DOHH2 (cell line): Measurements from ENCODE around the gene INTS7.

Experiments
- H3F3A ChIP-seq: fragments of 200-600 bp; sonication (generic), shearing (Covaris generic); 2 replicates; pipeline ENCODE4 v1.6.0; 2016; ENCODE audit warnings: antibody characterized with exemption, mild to moderate bottlenecking; ENCODE audit not compliant: control insufficient read depth, insufficient read depth
- H3K27ac ChIP-seq: fragments of 200-600 bp; sonication (generic); 2 replicates; pipeline ENCODE4 v1.5.1; 2014; ENCODE audit warnings: low read depth, mild to moderate bottlenecking, low read length, moderate library complexity
- H3K27me3 ChIP-seq: fragments of 200-600 bp; sonication (generic); 2 replicates; pipeline ENCODE4 v1.6.1; 2014; ENCODE audit warnings: mild to moderate bottlenecking, low read length, mixed read lengths; ENCODE audit not compliant: control insufficient read depth
- H3K36me3 ChIP-seq: fragments of 200-600 bp; sonication (generic); 2 replicates; pipeline ENCODE4 v1.6.1; 2014; ENCODE audit warnings: mild to moderate bottlenecking, low read length, moderate library complexity, mixed read lengths; ENCODE audit not compliant: control insufficient read depth
- H3K4me1 ChIP-seq: fragments of 200-600 bp; sonication (generic); 2 replicates; pipeline ENCODE4 v1.6.1; 2014; ENCODE audit warnings: mild to moderate bottlenecking, low read length, mixed read lengths; ENCODE audit not compliant: control insufficient read depth
- H3K4me2 ChIP-seq: fragments of 200-600 bp; sonication (generic); 2 replicates; pipeline ENCODE4 v1.6.0; 2014; ENCODE audit warnings: mild to moderate bottlenecking, low read length, moderate library complexity
- H3K4me3 ChIP-seq: fragments of 200-600 bp; sonication (generic); 2 replicates; pipeline ENCODE4 v1.5.1; 2014; ENCODE audit warnings: mild to moderate bottlenecking, low read length, mixed read lengths
- H3K79me2 ChIP-seq: fragments of 200-600 bp; sonication (generic); 2 replicates; pipeline ENCODE4 v1.6.1; 2014; ENCODE audit warnings: mild to moderate bottlenecking, low read length, mixed read lengths; ENCODE audit not compliant: control insufficient read depth
- H3K9me2 ChIP-seq: fragments of 200-600 bp; sonication (generic); replicated peaks from 2 replicates; pipeline ENCODE4 v1.6.1; 2014; ENCODE audit warnings: mild to moderate bottlenecking, low read length, mixed read lengths; ENCODE audit not compliant: control insufficient read depth
- H3K9me3 ChIP-seq: fragments of 200-600 bp; sonication (generic); 2 replicates; pipeline ENCODE4 v1.6.1; 2014; ENCODE audit warnings: antibody characterized with exemption, low read length, mixed read lengths; ENCODE audit not compliant: control insufficient read depth, insufficient read depth
- H4K20me1 ChIP-seq: fragments of 200-600 bp; sonication (generic); 2 replicates; pipeline ENCODE4 v1.6.0; 2014; ENCODE audit warnings: low read depth, mild to moderate bottlenecking, antibody characterized with exemption, low read length, moderate library complexity; ENCODE audit not compliant: control insufficient read depth, insufficient read depth
- EZH2phosphoT487 ChIP-seq: fragments of 200-600 bp; sonication (generic); IDR thresholded peaks from 2 replicates; pipeline ENCODE4 v1.6.1; 2017; ENCODE audit warnings: borderline replicate concordance, mild to moderate bottlenecking, antibody characterized with exemption, low read length, moderate library complexity, mixed read lengths
- TF ChIP-seq, protein P1 (sequence below): fragments of 200-600 bp; sonication (generic); IDR thresholded peaks from one replicate; pipeline ENCODE4 v1.5.1; 2014; ENCODE audit warnings: antibody characterized with exemption, mild to moderate bottlenecking, low read depth, low read length; ENCODE audit not compliant: poor library complexity, severe bottlenecking

The INTS7 gene

DNA sequence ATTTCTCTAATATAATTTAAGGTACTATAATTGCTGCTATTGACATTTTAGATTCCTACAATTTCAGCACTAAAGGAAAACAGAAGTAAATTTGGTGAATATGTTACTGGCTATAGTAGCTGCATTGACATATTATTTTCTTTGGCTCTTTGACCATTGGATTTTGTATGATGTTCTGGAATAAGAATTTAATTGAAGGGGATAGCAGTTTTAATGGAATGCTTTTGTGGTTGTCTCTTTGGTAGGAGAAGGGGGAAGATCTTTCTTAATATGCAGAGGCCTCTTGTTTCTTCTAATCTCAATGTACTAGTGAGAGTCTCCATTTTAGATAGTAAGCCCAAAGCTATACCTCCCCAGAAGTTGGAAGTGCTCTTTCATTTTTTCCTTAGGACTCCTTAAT lies 7.1 kb upstream of the INTS7 start:
- H4K20me1 ChIP-seq: peaks cover 35% of the 10 kb centered on the region
- no peak overlapping the region for H3K27ac ChIP-seq
- H3K36me3 ChIP-seq: peaks cover 92% of the 10 kb centered on the region
- no peaks in the 10 kb centered on the region for H3K9me2 ChIP-seq
- H3K27me3 ChIP-seq: no peaks in the 10 kb centered on the region
- H3K79me2 ChIP-seq: peaks cover 89% of the 10 kb centered on the region
- no peaks in the 10 kb centered on the region for H3F3A ChIP-seq
- no peak overlapping the region for H3K4me3 ChIP-seq
- no peak overlapping the region for H3K4me2 ChIP-seq
- H3K9me3 ChIP-seq: no peaks in the 10 kb centered on the region
- H3K4me1 ChIP-seq: peaks cover 19% of the 10 kb centered on the region
- TF ChIP-seq, protein P1, sequence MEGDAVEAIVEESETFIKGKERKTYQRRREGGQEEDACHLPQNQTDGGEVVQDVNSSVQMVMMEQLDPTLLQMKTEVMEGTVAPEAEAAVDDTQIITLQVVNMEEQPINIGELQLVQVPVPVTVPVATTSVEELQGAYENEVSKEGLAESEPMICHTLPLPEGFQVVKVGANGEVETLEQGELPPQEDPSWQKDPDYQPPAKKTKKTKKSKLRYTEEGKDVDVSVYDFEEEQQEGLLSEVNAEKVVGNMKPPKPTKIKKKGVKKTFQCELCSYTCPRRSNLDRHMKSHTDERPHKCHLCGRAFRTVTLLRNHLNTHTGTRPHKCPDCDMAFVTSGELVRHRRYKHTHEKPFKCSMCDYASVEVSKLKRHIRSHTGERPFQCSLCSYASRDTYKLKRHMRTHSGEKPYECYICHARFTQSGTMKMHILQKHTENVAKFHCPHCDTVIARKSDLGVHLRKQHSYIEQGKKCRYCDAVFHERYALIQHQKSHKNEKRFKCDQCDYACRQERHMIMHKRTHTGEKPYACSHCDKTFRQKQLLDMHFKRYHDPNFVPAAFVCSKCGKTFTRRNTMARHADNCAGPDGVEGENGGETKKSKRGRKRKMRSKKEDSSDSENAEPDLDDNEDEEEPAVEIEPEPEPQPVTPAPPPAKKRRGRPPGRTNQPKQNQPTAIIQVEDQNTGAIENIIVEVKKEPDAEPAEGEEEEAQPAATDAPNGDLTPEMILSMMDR: no peak
- no peak for TF ChIP-seq EZH2phosphoT487

DNA sequence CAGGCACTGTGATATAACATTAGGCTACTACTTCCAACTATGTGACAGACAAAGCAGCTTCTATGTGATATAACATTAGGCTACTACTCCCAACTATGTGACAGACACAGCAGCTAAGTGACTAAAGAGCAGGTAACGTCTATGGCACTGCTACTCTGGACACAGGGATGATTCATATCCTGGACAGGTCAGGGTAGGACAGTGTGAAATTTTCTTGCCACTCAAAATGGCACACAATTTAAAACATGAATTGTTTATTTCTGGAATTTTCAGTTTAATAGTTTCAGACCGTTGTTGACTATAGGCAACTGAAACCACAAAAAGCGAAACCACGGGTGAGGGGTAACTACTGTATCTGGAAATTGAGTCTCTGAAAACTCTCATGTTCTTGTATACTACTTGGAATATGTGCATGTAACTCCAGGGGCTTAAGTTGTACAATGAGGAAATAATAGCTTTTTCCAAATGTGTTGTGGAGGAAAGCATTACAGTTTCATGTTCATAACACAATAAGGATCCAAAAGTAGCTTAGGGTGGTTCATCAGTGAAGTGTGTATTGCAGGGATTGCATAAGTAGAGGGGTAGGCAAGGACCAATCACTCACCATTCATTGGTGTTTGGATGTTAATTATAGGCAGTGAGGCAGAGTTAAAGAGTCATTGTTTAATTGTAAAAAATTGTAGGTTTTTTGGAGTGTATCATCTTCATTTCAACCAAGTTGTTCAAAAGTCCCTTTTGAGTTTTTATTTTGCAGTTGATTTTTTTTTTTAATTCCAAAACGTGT lies 5.5 kb upstream of the INTS7 start:
- Histone ChIP-seq H3K4me3 (no peak overlapping the region), H3K36me3 (peaks cover 90% of the 10 kb centered on the region), H3K9me2 (no peaks in the 10 kb centered on the region), H3K79me2 (peaks cover 98% of the 10 kb centered on the region), H3K27ac (no peak overlapping the region), H3K4me1 (peaks cover 26% of the 10 kb centered on the region), H3F3A (no peaks in the 10 kb centered on the region), H3K27me3 (no peaks in the 10 kb centered on the region), H3K9me3 (no peaks in the 10 kb centered on the region), H4K20me1 (peaks cover 46% of the 10 kb centered on the region), H3K4me2 (peak overlapping the region; percentile 18; the same call in 1 of the 2 replicates)
- TF ChIP-seq, protein P1: no peak
- TF ChIP-seq EZH2phosphoT487: no peak

DNA sequence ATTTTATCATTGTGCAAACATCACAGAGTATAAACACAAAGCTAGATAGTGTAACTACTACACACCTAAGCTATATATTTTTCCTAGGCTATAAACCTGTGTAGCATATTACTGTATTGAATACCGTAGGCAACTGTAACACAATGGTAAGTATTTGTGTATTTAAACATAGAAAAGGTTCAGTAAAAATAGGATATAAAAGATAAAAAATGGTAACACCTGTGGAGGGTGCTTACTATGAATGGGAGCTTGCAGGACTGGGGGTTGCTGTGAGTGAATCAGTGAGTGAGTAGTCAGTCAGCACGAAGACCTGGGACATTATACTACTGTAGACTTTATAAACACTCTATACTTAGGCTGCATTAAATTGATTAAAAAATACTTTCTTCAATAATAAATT lies 4.3 kb upstream of the INTS7 start:
- Histone ChIP-seq H3K4me2 (peak overlapping the region; percentile 23), H3K4me3 (no peak overlapping the region), H3K9me2 (no peaks in the 10 kb centered on the region), H3K79me2 (peaks cover 91% of the 10 kb centered on the region), H3K36me3 (peaks cover 80% of the 10 kb centered on the region), H3K27ac (no peak overlapping the region), H4K20me1 (peaks cover 48% of the 10 kb centered on the region), H3K4me1 (peaks cover 26% of the 10 kb centered on the region), H3F3A (no peaks in the 10 kb centered on the region), H3K9me3 (no peaks in the 10 kb centered on the region), H3K27me3 (no peaks in the 10 kb centered on the region)
- TF ChIP-seq, protein P1: no peak
- TF ChIP-seq EZH2phosphoT487: no peak
